Stimulated activated CD4-positive, alpha-beta T cell treated with anti-CD3 and anti-CD28 coated beads, Interleukin-2, amount 100 ng/mL, for 24 hours (primary cell): Measurements from ENCODE around the gene FLVCR2.

Source experiments
- DNase-seq, 2 donors: peaks; one replicate each; pipeline ENCODE4 v3.0.0-alpha.2; 2020

FLVCR2 gene

DNA sequence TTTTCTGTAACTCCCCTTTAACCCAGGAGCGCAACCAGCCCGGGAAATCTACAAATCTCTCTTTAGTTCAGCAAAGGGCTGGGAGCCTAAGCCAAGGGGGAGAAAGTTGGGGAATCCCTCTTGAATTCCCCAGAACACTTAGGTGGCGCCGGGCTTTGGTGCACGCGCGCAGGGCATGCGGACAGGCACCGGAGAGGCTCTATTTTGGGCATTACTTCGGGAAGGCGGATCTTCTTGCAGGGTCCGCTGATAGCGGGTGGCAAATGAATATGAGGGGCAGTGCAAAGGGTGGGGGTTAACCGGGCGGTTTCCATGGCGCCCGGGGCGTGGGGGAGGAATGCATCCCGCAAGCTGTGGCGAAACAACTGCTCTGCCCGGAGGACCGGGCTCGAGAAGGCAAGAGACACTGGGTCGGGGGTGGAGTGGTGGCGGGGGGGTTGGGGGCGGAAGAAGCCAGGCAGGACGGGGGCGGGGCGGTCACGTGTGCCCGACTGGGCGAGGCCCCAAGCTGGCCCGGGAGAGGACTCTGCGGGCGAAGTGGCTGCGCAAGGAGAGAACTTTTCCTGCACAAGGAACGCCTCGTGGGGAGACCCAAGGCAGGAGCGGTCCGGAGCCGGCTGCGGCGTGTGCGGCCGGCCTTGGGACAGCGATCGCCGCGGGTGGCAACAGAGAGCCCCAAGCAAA is at the start of gene FLVCR2:
TSS of gene FLVCR2 (plus strand) at position 519 of the 684 bp plus-strand sequence. CDS start 353 bp downstream, outside the sequence.
- peak; percentile 68 to 71 for DNase-seq

DNA sequence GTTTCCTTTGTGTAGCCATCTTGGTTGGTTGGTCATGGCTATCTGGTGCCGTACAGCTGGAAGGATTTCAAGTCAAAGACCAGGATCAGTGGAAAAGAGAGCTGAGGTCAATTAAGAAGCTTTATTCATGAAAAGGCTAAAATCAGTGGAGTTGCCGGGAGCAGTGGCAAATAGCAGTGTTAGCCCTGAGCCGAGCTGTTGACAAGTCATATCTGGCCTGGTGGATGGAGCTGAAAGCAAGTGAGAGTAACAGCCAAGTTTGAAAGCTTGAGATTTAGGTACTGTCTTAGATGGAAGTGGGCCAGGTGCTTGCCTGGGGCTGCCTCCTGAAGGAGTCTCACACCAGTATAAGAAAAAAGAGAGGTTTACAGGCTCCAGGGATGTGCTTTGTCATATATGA is 47.2 kb upstream of the FLVCR2 start:
- DNase-seq, result no peak

GRCh38 chr14:75531660-75532317 is 46.6 kb upstream of the FLVCR2 start:
- no peak for DNase-seq

GRCh38 chr14:75533791-75534555 is 44.4 kb upstream of the FLVCR2 start:
- no peak for DNase-seq

GRCh38 chr14:75535164-75535898 is 43.1 kb upstream of the FLVCR2 start:
- no peak for DNase-seq

DNA sequence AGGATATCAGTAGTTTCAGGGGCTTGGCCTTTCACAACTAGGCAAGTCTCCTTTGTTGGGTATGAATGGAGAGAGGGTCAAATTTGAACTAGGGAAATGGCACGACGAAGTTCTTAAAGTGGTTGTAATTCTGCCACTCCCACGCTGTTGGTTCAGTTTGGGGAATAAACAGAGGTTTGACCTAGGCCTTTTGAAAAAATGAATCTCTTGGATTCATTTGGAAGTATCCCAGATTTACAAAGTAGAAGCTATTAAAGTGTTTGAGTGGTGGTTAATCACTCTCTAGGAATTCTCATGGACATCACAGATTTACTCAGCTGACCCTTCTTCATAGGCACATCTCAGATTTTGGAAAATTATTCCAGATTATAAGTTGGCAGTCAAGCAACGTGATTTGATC is 41.3 kb upstream of the FLVCR2 start:
- DNase-seq, result no peak

DNA sequence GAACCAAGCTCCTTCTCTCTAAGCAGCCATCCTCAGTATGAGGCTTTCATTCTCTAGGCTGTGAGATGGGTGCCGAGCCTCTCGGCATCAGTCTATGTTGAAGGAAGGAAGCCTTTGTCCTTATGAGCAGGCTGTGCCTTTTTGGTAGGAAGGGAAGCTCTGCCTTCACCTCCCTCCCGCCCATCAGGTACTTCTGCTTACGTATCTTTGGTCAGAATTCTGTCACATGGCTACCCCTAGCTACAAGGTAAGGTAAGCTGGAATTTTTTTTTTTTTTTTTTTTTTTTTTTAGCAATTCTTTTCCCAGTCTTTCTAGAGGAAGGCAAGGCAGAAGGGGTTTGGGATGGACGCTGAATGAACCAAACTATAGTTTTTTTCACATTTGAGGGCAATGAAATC is 39.3 kb upstream of the FLVCR2 start:
- DNase-seq, result no peak

DNA sequence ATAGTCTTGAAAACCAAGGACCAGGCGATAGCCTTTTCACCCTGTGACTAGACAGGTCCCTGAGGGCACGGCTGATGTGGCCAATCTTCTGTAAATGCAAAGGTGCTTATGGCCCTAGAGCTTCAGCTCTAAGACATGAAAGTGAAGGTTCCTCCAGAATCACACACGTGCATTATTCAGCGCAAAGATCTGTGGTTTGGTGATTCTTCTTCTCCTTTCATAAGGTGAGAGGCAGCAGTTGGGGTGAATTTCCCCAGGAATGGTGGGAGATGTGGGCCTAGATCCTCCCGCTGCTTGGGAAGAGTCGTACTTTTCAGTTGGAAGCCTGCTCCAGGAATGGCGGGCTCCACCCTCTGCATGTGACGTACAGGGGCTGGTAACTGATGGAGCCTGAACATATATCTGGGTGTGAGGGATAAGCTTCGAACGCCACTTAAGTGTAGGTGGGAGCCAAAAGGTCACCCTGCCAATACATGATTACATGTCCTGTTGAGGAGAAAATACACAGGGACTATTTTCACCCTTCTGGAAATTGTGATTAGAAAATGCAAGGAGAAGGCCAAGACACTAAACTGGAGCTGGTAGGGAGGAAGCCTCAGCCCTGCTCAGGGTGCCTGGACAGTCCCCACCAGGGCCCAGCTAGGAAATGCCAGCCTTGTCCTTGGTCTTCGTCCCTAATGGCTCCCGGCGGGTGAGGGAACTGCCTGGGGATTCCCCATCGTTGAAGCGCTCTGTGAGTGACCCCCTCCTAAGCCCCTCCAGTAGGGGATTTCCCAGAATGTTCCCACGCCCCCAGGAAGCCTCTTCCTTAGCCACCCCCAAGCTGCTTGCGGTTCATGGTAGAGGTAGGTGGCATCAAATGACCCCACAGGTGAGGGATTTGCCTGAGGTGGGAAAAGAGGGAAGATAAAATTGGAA is 38.6 kb upstream of the FLVCR2 start:
- peak; percentile 50 to 52 for DNase-seq

DNA sequence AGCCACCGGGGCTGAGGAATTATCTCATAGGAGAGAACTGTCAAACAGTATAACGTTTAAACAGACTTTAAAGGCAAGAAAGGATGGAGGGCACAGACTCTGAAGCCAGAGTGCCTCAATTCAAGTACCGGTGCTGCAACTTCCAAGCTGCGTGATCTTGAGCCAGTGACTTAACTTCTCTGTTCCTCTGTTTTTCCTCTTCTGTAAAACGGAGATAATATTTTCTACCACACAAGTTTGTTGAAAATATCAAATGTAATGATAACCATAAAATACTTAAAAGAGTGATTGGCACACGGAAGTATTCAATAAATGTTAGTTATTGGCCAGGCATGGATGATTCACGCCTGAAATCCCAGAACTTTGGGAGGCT is 38.0 kb upstream of the FLVCR2 start:
- DNase-seq, result no peak

GRCh38 chr14:75542588-75543091 is 35.8 kb upstream of the FLVCR2 start:
- DNase-seq, result peak; percentile 83 to 85

DNA sequence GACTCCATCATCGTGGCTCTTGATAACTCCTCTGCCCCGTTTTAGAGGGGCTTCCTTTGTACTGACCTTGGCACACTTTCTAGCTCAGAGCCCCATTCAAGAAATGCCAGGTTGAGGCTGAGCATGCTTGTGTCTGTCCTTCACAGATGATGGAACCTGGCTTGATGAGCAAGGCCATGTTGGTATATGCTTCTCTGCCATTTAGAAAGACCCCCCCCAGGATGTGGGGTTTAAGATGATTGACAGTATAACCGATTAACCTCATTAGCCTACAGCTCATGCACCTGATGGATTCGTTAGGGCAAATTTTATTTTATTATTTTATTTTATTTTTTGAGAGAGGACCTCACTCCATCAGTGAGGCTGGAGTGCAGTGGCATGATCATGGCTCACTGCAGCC is 35.2 kb upstream of the FLVCR2 start:
- DNase-seq, result no peak

DNA sequence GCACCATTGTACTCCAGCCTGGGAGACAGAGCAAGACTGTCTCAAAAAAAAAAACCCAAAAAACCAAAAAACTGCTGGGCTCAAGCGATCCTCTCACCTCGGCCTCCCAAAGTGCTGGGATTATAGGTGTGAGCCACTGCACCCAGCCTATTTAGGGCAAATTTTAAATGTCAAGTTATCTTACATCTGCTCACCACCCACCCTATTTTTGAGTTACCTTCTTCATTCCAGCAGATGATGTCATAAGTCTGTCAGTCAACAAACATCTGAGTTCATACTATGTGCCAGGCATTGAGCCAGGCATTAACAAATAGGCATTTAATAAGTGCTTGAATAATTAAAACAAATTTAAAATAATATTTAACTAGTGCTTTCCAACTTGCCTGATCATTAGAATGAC is 34.6 kb upstream of the FLVCR2 start:
- DNase-seq, result no peak

DNA sequence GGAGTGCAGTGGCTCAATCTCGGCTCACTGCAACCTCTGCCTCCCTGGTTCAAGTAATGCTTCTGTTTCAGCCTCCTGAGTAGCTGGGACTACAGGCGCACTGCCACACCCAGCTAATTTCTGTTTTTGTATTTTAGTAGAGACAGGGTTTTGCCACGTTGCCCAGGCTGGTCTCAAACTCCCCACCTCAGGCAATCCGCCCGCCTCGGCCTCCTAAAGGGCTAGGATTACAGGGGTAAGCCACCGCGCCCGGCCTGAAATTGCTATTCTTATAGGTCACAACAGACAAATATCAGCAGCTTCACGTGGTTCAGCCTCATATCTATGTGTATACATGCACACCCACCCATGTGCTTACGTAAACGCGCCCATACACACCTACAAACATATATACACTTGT is 32.5 kb upstream of the FLVCR2 start:
- no peak for DNase-seq

DNA sequence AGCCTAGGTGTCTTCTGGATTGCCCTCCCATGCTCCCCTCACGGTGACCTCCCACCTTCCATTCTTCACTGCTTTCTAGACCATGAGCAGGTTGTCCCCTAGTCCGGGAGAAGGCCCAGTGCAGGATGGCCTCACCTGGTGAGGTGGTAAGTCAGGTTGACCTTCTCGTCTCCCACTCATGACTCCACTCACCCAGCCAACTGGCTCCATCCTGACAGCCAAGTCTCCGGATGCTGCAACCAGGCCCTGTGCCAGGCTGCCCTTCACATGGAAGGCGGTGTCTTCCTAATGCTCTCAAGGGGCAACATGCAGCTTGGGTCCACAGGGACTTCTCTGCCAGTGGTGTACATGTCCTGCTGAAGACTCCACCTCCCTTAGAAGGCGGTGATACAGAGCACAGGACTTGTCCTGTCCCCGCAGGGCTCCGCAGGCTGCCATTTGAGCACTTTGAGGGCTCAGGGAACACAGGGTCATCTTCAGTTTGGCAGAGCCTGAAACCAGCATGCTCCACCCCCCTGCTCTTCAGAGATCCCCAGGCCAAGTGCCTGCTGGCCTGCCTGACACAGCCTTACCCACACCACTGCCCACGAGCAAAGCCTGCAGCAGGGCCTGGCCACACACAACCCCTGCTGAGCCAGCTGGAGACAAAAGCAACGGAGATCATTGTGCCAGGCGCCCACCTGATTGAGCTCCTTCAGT is 30.7 kb upstream of the FLVCR2 start:
- DNase-seq, result no peak

GRCh38 chr14:75548544-75548943 is 29.9 kb upstream of the FLVCR2 start:
- DNase-seq, result no peak

DNA sequence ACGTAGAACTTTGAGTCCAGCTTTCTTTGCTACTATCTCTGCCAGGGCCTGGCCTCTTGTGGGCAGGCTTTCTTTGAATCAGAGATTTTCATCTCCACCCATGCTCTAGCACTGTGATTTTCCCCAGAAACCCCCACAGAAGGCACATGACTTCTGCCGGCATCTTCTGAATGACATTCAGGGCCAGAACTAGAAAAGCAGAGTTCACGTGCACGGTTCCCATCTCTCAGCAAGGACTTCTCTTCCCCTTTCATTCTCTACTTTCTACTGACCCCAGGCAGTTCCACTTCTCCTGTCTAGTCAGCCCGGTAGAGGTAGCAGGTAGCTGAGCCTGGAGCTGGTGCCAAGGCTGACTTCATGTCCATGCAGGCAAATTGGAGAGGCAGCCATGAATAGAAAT is 29.3 kb upstream of the FLVCR2 start:
- peak in 1 of 2 donors; percentile 44 for DNase-seq

GRCh38 chr14:75551021-75551420 is 27.4 kb upstream of the FLVCR2 start:
- DNase-seq, result no peak

GRCh38 chr14:75553157-75553556 is 25.3 kb upstream of the FLVCR2 start:
- DNase-seq, result no peak

- DNase-seq, result no peak
Measured at GRCh38 chr14:75553761-75554364, 24.6 kb upstream of the FLVCR2 start.

DNA sequence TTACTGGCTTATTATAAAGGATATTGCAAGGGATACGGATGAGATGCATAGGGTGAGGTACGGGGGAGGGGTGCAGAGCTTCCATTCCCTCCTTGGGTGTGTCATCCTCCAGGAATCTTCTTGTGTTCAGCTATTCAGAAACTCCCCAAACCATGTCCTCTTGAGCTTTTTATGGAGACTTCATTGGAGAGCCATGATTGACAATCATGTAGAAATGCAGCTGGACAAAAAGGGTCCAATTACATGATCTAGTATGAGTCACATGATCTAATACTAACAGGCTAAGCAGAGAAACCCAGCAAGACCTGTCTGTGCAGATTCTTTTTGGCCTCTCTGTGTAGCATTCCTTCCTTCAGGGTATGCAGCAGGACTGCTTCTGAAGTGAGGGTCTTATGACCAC is 23.9 kb upstream of the FLVCR2 start:
- DNase-seq, result no peak

DNA sequence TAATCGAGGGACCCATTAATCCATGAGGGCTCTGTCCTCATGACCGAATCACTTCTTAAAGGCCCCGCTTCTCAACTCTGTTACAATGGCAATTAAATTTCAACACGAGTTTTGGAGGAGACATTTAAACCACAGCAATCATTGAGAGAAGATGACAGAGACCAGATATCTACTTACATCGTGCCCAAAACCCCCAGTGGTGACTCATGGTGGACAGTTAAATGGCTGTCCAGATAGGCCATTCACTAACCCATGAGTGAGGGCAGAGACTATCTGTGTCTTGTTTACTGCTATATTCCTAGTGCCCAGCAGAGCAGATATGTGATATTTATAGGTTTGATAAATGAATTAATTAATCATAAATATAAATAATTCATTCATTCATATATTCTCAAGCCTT is 20.0 kb upstream of the FLVCR2 start:
- DNase-seq, result no peak
